Measurements from ENCODE around the gene FBXL14. TPM values are rescaled to one million over a fixed set of nuclear protein-coding genes. Genes with fewer than 3 reads are reported as not detected.
A peak's percentile ranks its signal among the peaks of the same experiment; 100 is the strongest.

FBXL14 gene, protein sequence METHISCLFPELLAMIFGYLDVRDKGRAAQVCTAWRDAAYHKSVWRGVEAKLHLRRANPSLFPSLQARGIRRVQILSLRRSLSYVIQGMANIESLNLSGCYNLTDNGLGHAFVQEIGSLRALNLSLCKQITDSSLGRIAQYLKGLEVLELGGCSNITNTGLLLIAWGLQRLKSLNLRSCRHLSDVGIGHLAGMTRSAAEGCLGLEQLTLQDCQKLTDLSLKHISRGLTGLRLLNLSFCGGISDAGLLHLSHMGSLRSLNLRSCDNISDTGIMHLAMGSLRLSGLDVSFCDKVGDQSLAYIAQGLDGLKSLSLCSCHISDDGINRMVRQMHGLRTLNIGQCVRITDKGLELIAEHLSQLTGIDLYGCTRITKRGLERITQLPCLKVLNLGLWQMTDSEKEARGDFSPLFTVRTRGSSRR
- total RNA-seq (2014; rRNA removed), result 18.3 and 21.8 TPM in 2 replicates
- percentile 50 among the genes with signal in this experiment for Bru-seq, nascent RNA
- BruChase-seq, experiment 1, labeled RNA remaining after a 6-hour chase, result percentile 64 among the genes with signal in this experiment
- percentile 59 among the genes with signal in this experiment for BruChase-seq, experiment 2, labeled RNA remaining after a 2-hour chase
- long read RNA-seq, partial matches to known transcripts, result 0 of 65 reads
- long read RNA-seq, other reads (novel, unspliced or antisense), result 63 of 65 reads

DNA sequence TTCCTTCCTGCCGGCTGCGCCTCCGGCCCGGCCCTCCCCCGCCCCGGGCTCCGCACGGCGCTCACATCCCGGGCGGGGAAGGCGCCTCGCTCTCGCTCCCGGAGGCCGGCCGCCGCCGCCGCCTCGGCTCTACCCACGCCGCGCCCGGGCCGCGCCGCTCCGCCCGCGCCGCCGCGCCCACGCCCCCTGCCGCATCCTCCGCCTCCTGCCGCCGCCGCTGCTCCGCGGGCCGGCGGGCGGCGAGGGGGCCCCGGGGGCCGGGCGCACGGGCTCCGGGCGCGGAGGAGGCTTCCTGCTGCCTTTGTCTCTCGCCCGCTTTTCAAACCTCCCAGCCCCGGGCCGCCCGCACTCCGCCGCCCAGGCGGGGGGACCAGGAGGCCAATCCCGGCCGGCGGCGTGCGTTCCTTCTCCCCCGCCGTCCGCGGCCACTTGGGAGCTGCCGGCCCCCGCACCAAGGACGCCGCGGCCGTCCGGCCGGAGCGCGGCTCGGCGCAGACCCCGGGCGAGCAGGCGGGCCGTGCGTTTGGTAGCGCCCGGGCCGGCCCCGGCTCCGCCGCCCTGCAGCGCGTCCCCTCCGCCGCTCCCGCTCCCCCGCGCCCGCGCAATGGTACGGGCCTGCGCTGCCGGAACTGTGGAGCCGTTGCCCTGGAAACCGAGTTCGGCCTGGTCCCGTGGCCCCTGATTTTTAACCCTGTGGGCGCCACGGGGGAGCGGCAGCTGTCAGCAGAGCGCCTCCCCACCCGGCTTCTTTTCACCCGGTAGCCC is at the start of gene FBXL14:
FBXL14 (minus strand) TSS at position 321 of the 765 bp plus-strand sequence. CDS start 515 bp downstream, outside the sequence.
- no peak for TF ChIP-seq EZH2 (IDR thresholded peaks at IDR 0.05; ENCODE audit: low read length, unreplicated experiment)
- TF ChIP-seq EZH2phosphoT487 (IDR thresholded peaks at IDR 0.05; ENCODE audit: borderline replicate concordance, low read length), result no peak
- TF ChIP-seq CTCF (conservative IDR thresholded peaks at IDR 0.05; ENCODE audit: low read depth, low read length), result no peak
- Histone ChIP-seq H3K4me3 (ENCODE audit: low read length) (peak within 1 kb of the TSS; percentile 94), H3K27me3 (ENCODE audit: low read length) (no peaks in the 10 kb centered on the region), H2AFZ (ENCODE audit: low read length) (peak within 1 kb of the TSS; percentile 93), H3K9me3 (ENCODE audit: low read length) (no peaks in the 10 kb centered on the region), H3K79me2 (ENCODE audit: low read length) (peaks cover 44% of the 10 kb centered on the region), H3K9me2 (replicated peaks; ENCODE audit: low read length) (no peaks in the 10 kb centered on the region), H3K36me3 (ENCODE audit: low read depth, low read length) (no peaks in the 10 kb centered on the region), H3K9ac (ENCODE audit: low read length) (peak within 1 kb of the TSS; percentile 57), H3K4me1 (ENCODE audit: insufficient read depth, low read length) (peaks cover 31% of the 10 kb centered on the region), H4K20me1 (ENCODE audit: low read length) (peaks cover 30% of the 10 kb centered on the region), H3K4me2 (ENCODE audit: low read length) (peak within 1 kb of the TSS; percentile 100), H3K27ac (ENCODE audit: low read length) (peak within 1 kb of the TSS; percentile 19; the same call in 1 of the 2 replicates), H3F3A (ENCODE audit: low read length, unreplicated experiment) (no peaks in the 10 kb centered on the region)
- intact Hi-C loops (cut with micrococcal nuclease), result no loop called here
- ChIA-PET CTCF (no interaction called here), POLR2A (ENCODE audit: unreplicated experiment) (no interaction called here)
- DNase-seq, result peak; percentile 71
- ATAC-seq, result peak; percentile 68
- no TSS peak for BruUV-seq (replicated peaks)

DNA sequence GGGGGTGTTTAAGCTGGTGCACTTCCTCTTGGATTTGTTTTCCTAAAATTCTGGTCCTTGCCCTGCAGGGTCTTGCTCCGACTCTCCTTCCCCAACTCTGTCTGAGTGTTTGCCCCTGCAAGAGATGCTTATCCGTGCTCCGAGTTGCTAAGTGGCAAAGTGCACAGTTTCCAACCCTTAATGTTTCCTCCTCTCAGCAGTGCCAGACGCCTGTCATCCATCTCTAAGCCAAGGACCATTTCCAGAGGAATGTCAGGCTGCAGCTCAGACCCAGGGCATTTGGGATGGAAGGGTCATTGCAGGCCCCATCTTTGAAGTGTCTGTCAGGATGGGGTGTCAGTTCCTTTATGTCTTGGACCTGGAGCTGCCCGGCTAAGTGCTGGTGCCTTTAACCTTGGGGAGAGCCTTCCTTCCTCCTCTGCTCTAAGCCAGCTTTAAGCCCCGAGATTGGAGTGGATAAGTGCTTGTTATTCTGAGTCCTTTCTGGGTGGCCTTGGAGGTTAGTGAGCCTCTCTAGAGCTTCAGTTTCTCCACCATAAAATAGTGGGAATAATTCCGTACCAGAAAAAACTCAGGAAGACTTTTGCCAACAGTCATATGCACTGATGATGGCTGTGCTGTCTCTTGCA is 49.6 kb upstream of the FBXL14 start:
- no peak overlapping the region for H3K27ac ChIP-seq (ENCODE audit: low read length)
- ChIA-PET POLR2A (ENCODE audit: unreplicated experiment) (no interaction called here), CTCF (interaction anchor here (0.7 to 0.8 kb wide), 2 partner anchors 10 kb away, joined by 4 to 10 read pairs; no protein-coding TSS in a partner anchor)
- H3K4me1 ChIP-seq (ENCODE audit: insufficient read depth, low read length), result peaks cover 7% of the 10 kb centered on the region
- no peak overlapping the region for H2AFZ ChIP-seq (ENCODE audit: low read length)
- no peak overlapping the region for H3K4me3 ChIP-seq (ENCODE audit: low read length)
- ATAC-seq (no peak), DNase-seq (no peak)
- no peak overlapping the region for H3K4me2 ChIP-seq (ENCODE audit: low read length)
- H3K9me2 ChIP-seq (replicated peaks; ENCODE audit: low read length), result no peaks in the 10 kb centered on the region
- no TSS peak for BruUV-seq (replicated peaks)
- intact Hi-C loops (cut with micrococcal nuclease), result no loop called here
- H3K9me3 ChIP-seq (ENCODE audit: low read length), result no peaks in the 10 kb centered on the region
- no peaks in the 10 kb centered on the region for H3F3A ChIP-seq (ENCODE audit: low read length, unreplicated experiment)
- H3K9ac ChIP-seq (ENCODE audit: low read length), result no peak overlapping the region
- no peaks in the 10 kb centered on the region for H3K27me3 ChIP-seq (ENCODE audit: low read length)
- TF ChIP-seq CTCF (conservative IDR thresholded peaks at IDR 0.05; ENCODE audit: low read depth, low read length) (no peak), EZH2phosphoT487 (IDR thresholded peaks at IDR 0.05; ENCODE audit: borderline replicate concordance, low read length) (no peak), EZH2 (IDR thresholded peaks at IDR 0.05; ENCODE audit: low read length, unreplicated experiment) (no peak)
- no peaks in the 10 kb centered on the region for H3K79me2 ChIP-seq (ENCODE audit: low read length)
- H4K20me1 ChIP-seq (ENCODE audit: low read length), result no peaks in the 10 kb centered on the region
- no peaks in the 10 kb centered on the region for H3K36me3 ChIP-seq (ENCODE audit: low read depth, low read length)
